WERI-Rb-1 (cell line): ENCODE data around the gene GGT7.

Experiments
- DNase-seq: peaks from one replicate; pipeline ENCODE4 v3.0.0-alpha.2; 2020
- H3K27ac ChIP-seq: fragments of 250-450 bp; sonication (Bioruptor Pico); 2 replicates; pipeline ENCODE4 v1.5.1; 2020; ENCODE audit warnings: mild to moderate bottlenecking, moderate library complexity
- H3K27me3 ChIP-seq: fragments of 250-450 bp; sonication (Bioruptor Pico); 2 replicates; pipeline ENCODE4 v1.5.1; 2021; ENCODE audit warnings: mild to moderate bottlenecking, low read depth, moderate library complexity; ENCODE audit not compliant: insufficient read depth, severe bottlenecking
- H3K36me3 ChIP-seq: fragments of 250-450 bp; sonication (Bioruptor Pico); 2 replicates; pipeline ENCODE4 v1.5.1; 2020; ENCODE audit warnings: mild to moderate bottlenecking, moderate library complexity
- H3K4me3 ChIP-seq: 2 replicates; pipeline ENCODE4 v1.5.1; 2011; ENCODE audit warnings: low read depth, mild to moderate bottlenecking, control low read depth, low read length
- H3K9me3 ChIP-seq: fragments of 250-450 bp; sonication (Bioruptor Pico); 2 replicates; pipeline ENCODE4 v1.5.1; 2021; ENCODE audit warnings: mild to moderate bottlenecking, moderate library complexity; ENCODE audit not compliant: severe bottlenecking
- CTCF ChIP-seq: IDR thresholded peaks from 2 replicates; pipeline ENCODE4 v1.5.1; 2011; ENCODE audit warnings: low read depth, mild to moderate bottlenecking, control low read depth, inconsistent platforms, low read length

The GGT7 gene

GRCh38 chr20:34876406-34877282, 4.0 kb upstream of the GGT7 start, which contains the start of gene ACSS2:
ACSS2 (plus strand) TSS chr20:34876612; CDS start chr20:34876646, 34 bp downstream.
- H3K27ac ChIP-seq = no peak within 1 kb of the TSS
- no peak for DNase-seq

GRCh38 chr20:34875642-34876405, 3.2 kb upstream of the GGT7 start:
- Histone ChIP-seq H3K4me3 (0 out of 2 replicates have a peak overlapping the region, but pooled peaks have one; percentile 0), H3K27me3 (no peaks in the 10 kb centered on the region), H3K36me3 (no peaks in the 10 kb centered on the region), H3K27ac (no peak overlapping the region), H3K9me3 (no peaks in the 10 kb centered on the region)
- TF ChIP-seq CTCF = no peak
- DNase-seq = peak; percentile 93

More at GRCh38 chr20:34876406-34877282, 4.0 kb upstream of the GGT7 start, which contains the start of gene ACSS2:
- Histone ChIP-seq H3K9me3 (no peaks in the 10 kb centered on the region), H3K36me3 (no peaks in the 10 kb centered on the region), H3K27me3 (no peaks in the 10 kb centered on the region), H3K4me3 (peak within 1 kb of the TSS; percentile 48)
- no peak for TF ChIP-seq CTCF

GRCh38 chr20:34874094-34874654, 1.5 kb upstream of the GGT7 start:
- Histone ChIP-seq H3K27me3 (no peaks in the 10 kb centered on the region), H3K9me3 (no peaks in the 10 kb centered on the region), H3K36me3 (no peaks in the 10 kb centered on the region), H3K4me3 (no peak overlapping the region), H3K27ac (no peak overlapping the region; the same call in 1 of the 2 replicates)
- DNase-seq = peak; percentile 84
- TF ChIP-seq CTCF = peak; percentile 86

- H3K36me3 ChIP-seq = no peaks in the 10 kb centered on the region
- no peaks in the 10 kb centered on the region for H3K27me3 ChIP-seq
- no peaks in the 10 kb centered on the region for H3K9me3 ChIP-seq
- no peak for TF ChIP-seq CTCF
- H3K27ac ChIP-seq = no peak overlapping the region
- no peak for DNase-seq
- H3K4me3 ChIP-seq = no peak overlapping the region
Observed at GRCh38 chr20:34873583-34874093, 982 bp upstream of the GGT7 start.

- no peak for TF ChIP-seq CTCF
- peak overlapping the region; percentile 79 for H3K4me3 ChIP-seq
- no peak for DNase-seq
- H3K9me3 ChIP-seq = no peaks in the 10 kb centered on the region
- H3K27ac ChIP-seq = no peak overlapping the region; the same call in 1 of the 2 replicates
- no peaks in the 10 kb centered on the region for H3K27me3 ChIP-seq
- H3K36me3 ChIP-seq = 0 out of 2 replicates have a peak, but pooled peaks cover under 1% of the 10 kb centered on the region
Observed at GRCh38 chr20:34871966-34872621, 562 bp downstream of the GGT7 start.
